HEK293 (cell line): ENCODE results near the gene TMEM130.

Source experiments
- CTCF ChIA-PET: fragments of 350-600 bp; formaldehyde crosslinking; extraction: SDS; loops from one replicate; lab custom pipeline; 2021; ENCODE audit warnings: antibody characterized with exemption; lab: Yijun Ruan, JAX
- POLR2A ChIA-PET: fragments of 300-600 bp; formaldehyde crosslinking; extraction: SDS; loops from one replicate; lab custom pipeline; 2020; ENCODE audit warnings: antibody characterized with exemption, inconsistent platforms; lab: Yijun Ruan, JAX
- H3K27ac ChIP-seq: fragments of 200-500 bp; sonication (Bioruptor generic); 2 replicates; pipeline ENCODE4 v1.5.1; 2014; ENCODE audit warnings: low read depth, low read length, control low read depth, inconsistent platforms; ENCODE audit errors: extremely low read depth
- H3K36me3 ChIP-seq, 2 experiments: fragments of 200-500 bp in 1 of 2; sonication (Bioruptor generic) in 1 of 2; 1 replicate in 1 of 2; 2 replicates in 1 of 2; pipeline ENCODE4 v1.5.1; 2014 to 2017; ENCODE audit warnings: inconsistent platforms in 2 of 2, low read length in 2 of 2; ENCODE audit not compliant: control insufficient read depth in 2 of 2, insufficient read depth in 1 of 2
- H3K4me1 ChIP-seq: fragments of 200-500 bp; sonication (Bioruptor generic); 2 replicates; pipeline ENCODE4 v1.5.1; 2014; ENCODE audit warnings: mild to moderate bottlenecking, low read length, inconsistent platforms; ENCODE audit not compliant: control insufficient read depth, insufficient read depth
- H3K4me3 ChIP-seq: 2 replicates; pipeline ENCODE4 v1.5.1; 2011; ENCODE audit warnings: low read depth, mild to moderate bottlenecking, control low read depth, low read length, moderate library complexity
- H3K9me3 ChIP-seq: fragments of 200-500 bp; sonication (Bioruptor generic); 2 replicates; pipeline ENCODE4 v1.5.1; 2014; ENCODE audit warnings: low read depth, low read length, inconsistent platforms; ENCODE audit not compliant: control insufficient read depth, insufficient read depth
- ATF2 ChIP-seq: fragments of 450-650 bp; formaldehyde crosslinking; IDR thresholded peaks from 2 replicates; pipeline ENCODE4 v1.5.1; 2016; ENCODE audit warnings: missing biosample characterization, missing genetic modification characterization, low read depth
- KLF7 ChIP-seq: fragments of 450-650 bp; formaldehyde crosslinking; IDR thresholded peaks from 2 replicates; pipeline ENCODE4 v1.5.1; 2016; ENCODE audit warnings: missing biosample characterization, missing genetic modification characterization, borderline replicate concordance
- SCRT1 ChIP-seq: fragments of 450-650 bp; formaldehyde crosslinking; IDR thresholded peaks from 2 replicates; pipeline ENCODE4 v1.5.1; 2016; ENCODE audit warnings: missing biosample characterization, missing genetic modification characterization, borderline replicate concordance
- SCRT2 ChIP-seq: fragments of 450-650 bp; formaldehyde crosslinking; IDR thresholded peaks from 2 replicates; pipeline ENCODE4 v1.5.1; 2016; ENCODE audit warnings: missing biosample characterization, missing genetic modification characterization
- ZBTB21 ChIP-seq: fragments of 450-650 bp; formaldehyde crosslinking; IDR thresholded peaks from 2 replicates; pipeline ENCODE4 v1.5.1; 2017; ENCODE audit warnings: missing biosample characterization, missing genetic modification characterization
- ZBTB26 ChIP-seq: fragments of 450-650 bp; formaldehyde crosslinking; optimal IDR thresholded peaks from 2 replicates; pipeline ENCODE3; 2016; ENCODE audit warnings: missing biosample characterization, mild to moderate bottlenecking, missing genetic modification characterization
- ZBTB8A ChIP-seq: fragments of 450-650 bp; formaldehyde crosslinking; IDR thresholded peaks from 2 replicates; pipeline ENCODE4 v1.5.1; 2016; ENCODE audit warnings: missing biosample characterization, missing genetic modification characterization
- ZNF146 ChIP-seq: fragments of 450-650 bp; formaldehyde crosslinking; IDR thresholded peaks from 2 replicates; pipeline ENCODE4 v1.5.1; 2016; ENCODE audit warnings: missing biosample characterization, missing genetic modification characterization
- ZNF175 ChIP-seq: fragments of 450-650 bp; formaldehyde crosslinking; IDR thresholded peaks from 2 replicates; pipeline ENCODE4 v1.5.1; 2016; ENCODE audit warnings: missing biosample characterization, missing genetic modification characterization
- ZNF280D ChIP-seq: fragments of 450-650 bp; formaldehyde crosslinking; IDR thresholded peaks from 2 replicates; pipeline ENCODE4 v1.5.1; 2016; ENCODE audit warnings: missing biosample characterization, missing genetic modification characterization
- ZNF341 ChIP-seq: fragments of 450-650 bp; formaldehyde crosslinking; IDR thresholded peaks from 2 replicates; pipeline ENCODE4; 2016; ENCODE audit warnings: low read depth, missing biosample characterization, missing genetic modification characterization
- ZNF398 ChIP-seq: fragments of 450-650 bp; formaldehyde crosslinking; IDR thresholded peaks from 2 replicates; pipeline ENCODE4 v1.5.1; 2017; ENCODE audit warnings: missing biosample characterization, missing genetic modification characterization
- ZNF404 ChIP-seq: fragments of 450-650 bp; formaldehyde crosslinking; IDR thresholded peaks from 2 replicates; pipeline ENCODE4 v1.5.1; 2017; ENCODE audit warnings: missing biosample characterization, missing genetic modification characterization
- ZNF580 ChIP-seq: fragments of 450-650 bp; formaldehyde crosslinking; IDR thresholded peaks from 2 replicates; pipeline ENCODE4 v1.5.1; 2016; ENCODE audit warnings: missing biosample characterization, missing genetic modification characterization
- ZNF610 ChIP-seq: fragments of 450-650 bp; formaldehyde crosslinking; IDR thresholded peaks from 2 replicates; pipeline ENCODE4 v1.5.1; 2016; ENCODE audit warnings: missing biosample characterization, missing genetic modification characterization, borderline replicate concordance
- ZNF629 ChIP-seq: fragments of 450-650 bp; formaldehyde crosslinking; IDR thresholded peaks from 2 replicates; pipeline ENCODE4 v1.5.1; 2017; ENCODE audit warnings: missing biosample characterization, missing genetic modification characterization
- ZNF704 ChIP-seq: fragments of 450-650 bp; formaldehyde crosslinking; IDR thresholded peaks from 2 replicates; pipeline ENCODE4 v1.5.1; 2016; ENCODE audit warnings: missing biosample characterization, missing genetic modification characterization
- ZNF777 ChIP-seq: fragments of 450-650 bp; formaldehyde crosslinking; IDR thresholded peaks from 2 replicates; pipeline ENCODE4 v1.5.1; 2017; ENCODE audit warnings: missing biosample characterization, missing genetic modification characterization, borderline replicate concordance
- ZNF791 ChIP-seq: fragments of 450-650 bp; formaldehyde crosslinking; IDR thresholded peaks from 2 replicates; pipeline ENCODE4 v1.5.1; 2016; ENCODE audit warnings: missing biosample characterization, missing genetic modification characterization

TMEM130 gene

GRCh38 chr7:98868450-98868849, 1.4 kb downstream of the TMEM130 start:
- POLR2A ChIA-PET, result no interaction called here
- H3K4me1 ChIP-seq, result peaks cover 3% of the 10 kb centered on the region; the same call in 1 of the 2 replicates
- no peak overlapping the region for H3K4me3 ChIP-seq
- H3K27ac ChIP-seq, result no peak overlapping the region
- no peaks in the 10 kb centered on the region for H3K36me3 ChIP-seq
- CTCF ChIA-PET, result no interaction called here
- TF ChIP-seq ZNF580 (no peak), ZBTB21 (tag by site-specific recombination) (no peak), ZNF146 (tag by site-specific recombination) (no peak), ZNF777 (no peak), ZNF341 (tag by site-specific recombination) (no peak)
- TF ChIP-seq, all 188 proteins: peak for 0
- no peaks in the 10 kb centered on the region for H3K9me3 ChIP-seq

GRCh38 chr7:98866765-98867164, 3.0 kb downstream of the TMEM130 start:
- POLR2A ChIA-PET, result interaction anchor here (0.6 to 1.4 kb wide), 2 partner anchors 10 to 12 kb away, joined by 4 to 7 read pairs; partner anchors contain the start of gene TRRAP
- H3K4me1 ChIP-seq, result peaks cover 3% of the 10 kb centered on the region; the same call in 1 of the 2 replicates
- TF ChIP-seq ZNF629 (tag by site-specific recombination) (no peak), ZNF404 (tag by site-specific recombination) (no peak), ZNF398 (no peak), ZNF280D (tag by site-specific recombination) (no peak), ZNF791 (tag by site-specific recombination) (no peak), ZNF610 (tag by site-specific recombination) (no peak), ZBTB8A (tag by site-specific recombination) (no peak), ZBTB26 (tag by site-specific recombination) (no peak), KLF7 (tag by site-specific recombination) (no peak), SCRT1 (tag by site-specific recombination) (peak; percentile 81; the same call in 1 of the 2 replicates), SCRT2 (tag by site-specific recombination) (peak; percentile 82), ATF2 (no peak), ZNF704 (tag by site-specific recombination) (no peak), ZNF175 (tag by site-specific recombination) (no peak)
- TF ChIP-seq, all 188 proteins: peak for 2
- no peak overlapping the region for H3K4me3 ChIP-seq
- no peak overlapping the region for H3K27ac ChIP-seq
- H3K36me3 ChIP-seq, result no peaks in the 10 kb centered on the region
- no peaks in the 10 kb centered on the region for H3K9me3 ChIP-seq
- CTCF ChIA-PET, result interaction anchor here (0.6 to 1.6 kb wide), 3 partner anchors 25 to 444 kb away, joined by 3 to 6 read pairs (median 5); no protein-coding TSS in a partner anchor
